ENCODE results near the gene ABCG5.

Gene ABCG5

DNA sequence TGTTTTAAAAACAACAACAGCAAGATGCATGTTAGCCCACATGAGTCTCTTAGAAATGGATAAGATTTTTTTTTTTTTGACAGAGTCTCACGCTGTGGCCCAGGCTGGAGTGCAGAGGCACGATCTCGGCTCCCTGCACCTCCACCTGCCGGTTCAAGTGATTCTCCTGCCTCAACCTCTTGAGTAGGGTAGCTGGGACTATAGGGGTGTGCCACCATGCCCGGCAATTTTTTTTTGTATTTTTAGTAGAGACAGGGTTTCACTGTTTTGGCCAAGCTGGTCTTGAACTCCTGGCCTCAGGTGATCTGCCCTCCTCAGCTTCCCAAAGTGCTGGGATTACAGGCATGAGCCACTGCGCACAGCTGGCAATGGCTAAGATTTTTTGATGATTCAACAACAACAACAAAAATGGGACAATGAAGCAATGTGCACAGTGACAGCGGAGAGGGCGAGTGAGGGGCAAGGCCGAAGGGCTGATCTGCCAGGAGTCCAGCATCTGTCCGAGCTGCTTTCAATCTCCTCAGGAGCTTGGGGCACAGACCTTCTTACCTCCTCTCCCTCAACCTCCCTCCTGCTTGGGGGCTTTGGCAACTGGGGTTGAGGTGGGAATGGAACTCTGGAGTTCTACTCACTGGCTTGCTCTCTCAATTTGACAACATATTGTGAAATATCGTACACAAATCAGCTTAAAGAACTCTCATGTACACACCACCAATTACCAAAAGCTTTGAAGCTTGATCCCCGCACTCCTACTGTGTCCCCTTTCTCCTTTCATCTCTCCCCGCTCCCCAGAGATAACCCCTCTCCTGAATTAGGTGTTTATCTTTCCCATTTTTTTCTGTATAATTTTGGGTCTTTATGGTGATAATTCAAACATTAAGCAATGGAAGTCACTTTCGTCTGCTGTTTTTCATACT lies 3.6 kb upstream of the ABCG5 start:
- DNase-seq (ENCODE audit: low spot score): peak; percentile 2

GRCh38 chr2:43840965-43841364 lies 2.3 kb upstream of the ABCG5 start:
- peak; percentile 12 for DNase-seq (ENCODE audit: low spot score)

DNA sequence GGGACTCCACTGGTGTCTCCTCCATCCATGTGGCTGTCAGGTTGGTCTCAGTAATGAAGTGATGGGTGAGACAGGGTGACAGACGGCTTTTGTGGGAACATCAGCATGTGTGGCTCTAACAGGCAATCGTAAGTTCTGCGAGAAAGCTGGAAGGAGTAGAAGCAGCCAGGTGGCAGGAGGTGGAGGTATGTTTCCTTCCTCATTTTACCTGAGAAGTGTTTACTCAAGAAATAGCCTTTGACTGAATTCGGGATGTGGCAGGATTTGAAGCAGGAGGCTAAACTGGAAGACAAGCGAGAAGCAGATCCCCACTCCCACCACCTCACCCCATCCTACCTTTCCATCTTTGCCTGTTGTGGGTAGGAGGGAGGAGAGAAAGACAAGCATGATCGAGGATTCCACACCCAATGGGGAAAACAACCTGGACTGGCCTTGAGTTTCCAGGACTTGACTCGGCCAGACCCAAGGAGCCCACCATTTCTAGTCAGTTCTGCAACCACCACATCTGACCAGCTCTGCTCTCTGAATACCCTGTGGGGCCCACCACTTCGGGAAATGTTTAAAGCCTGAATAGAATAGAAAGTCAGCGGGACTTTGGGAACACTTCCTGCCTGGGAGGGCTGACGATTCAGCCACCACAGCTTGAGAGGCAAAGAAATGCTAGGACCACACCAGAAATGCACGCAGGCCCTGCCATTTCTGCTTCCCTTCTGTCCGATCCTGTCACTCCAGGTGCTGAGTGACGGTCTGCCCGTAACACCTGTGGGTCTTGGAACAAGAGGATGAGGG lies 1.3 kb upstream of the ABCG5 start:
- DNase-seq (ENCODE audit: low spot score): peak; percentile 4

DNA sequence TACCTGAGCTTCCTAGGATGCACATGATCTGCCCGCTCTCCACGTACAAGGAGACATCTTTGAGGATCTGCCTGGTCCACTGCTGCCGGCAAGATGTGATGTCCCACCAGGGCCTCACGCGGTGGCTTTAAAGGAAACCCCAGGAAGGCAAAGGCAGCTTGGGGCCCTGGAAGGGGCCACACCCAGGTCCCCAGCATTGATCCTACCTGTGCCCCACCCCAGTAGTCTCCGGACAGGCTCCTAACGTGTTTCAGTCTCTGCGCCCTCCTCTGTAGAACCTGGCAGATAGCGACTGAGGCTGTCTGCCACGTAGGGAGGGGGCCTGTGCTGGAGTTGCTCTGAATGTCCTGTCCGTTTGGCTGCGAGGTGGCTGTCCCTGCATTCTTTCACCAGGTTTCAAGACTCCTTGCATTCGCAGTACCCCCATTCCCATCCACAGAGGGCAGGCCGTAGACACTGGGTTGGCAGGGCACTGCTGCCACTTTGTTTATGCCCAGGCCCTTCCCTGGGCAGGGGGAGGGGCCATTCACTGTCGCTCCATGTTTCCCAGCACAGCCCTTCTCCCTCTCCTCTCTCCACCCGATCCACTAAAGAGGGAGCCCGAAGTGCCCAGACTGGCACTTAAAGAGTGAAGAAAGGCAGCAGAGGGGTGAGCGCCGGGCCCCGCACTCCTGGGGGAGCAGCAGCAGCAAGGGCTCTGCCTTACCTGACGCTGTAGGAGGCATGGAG lies 644 bp downstream of the ABCG5 start:
- DNase-seq (ENCODE audit: low spot score): peak; percentile 2

DNA sequence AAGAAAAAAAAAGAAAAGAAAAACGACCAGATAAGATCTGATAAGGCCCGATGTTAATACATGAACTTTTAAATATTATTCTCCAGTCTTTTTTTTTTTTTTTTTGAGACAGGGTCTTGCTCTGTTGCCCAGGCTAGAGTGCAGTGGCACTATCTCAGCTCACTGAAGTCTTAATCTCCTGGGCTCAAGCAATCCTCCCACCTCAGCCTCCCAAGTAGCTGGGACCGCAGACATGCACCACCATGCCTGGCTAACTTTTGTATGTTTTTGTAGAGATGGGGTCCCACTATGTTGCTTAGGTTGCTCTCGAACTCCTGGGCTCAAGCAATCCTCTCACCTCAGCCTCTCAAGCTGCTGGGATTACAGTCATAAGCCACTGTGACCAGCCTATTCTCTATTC lies 1.6 kb downstream of the ABCG5 start:
- no peak for DNase-seq (ENCODE audit: low spot score)

- DNase-seq (ENCODE audit: low spot score): no peak
Observed at GRCh38 chr2:43832457-43832856, 6.2 kb downstream of the ABCG5 start.

DNA sequence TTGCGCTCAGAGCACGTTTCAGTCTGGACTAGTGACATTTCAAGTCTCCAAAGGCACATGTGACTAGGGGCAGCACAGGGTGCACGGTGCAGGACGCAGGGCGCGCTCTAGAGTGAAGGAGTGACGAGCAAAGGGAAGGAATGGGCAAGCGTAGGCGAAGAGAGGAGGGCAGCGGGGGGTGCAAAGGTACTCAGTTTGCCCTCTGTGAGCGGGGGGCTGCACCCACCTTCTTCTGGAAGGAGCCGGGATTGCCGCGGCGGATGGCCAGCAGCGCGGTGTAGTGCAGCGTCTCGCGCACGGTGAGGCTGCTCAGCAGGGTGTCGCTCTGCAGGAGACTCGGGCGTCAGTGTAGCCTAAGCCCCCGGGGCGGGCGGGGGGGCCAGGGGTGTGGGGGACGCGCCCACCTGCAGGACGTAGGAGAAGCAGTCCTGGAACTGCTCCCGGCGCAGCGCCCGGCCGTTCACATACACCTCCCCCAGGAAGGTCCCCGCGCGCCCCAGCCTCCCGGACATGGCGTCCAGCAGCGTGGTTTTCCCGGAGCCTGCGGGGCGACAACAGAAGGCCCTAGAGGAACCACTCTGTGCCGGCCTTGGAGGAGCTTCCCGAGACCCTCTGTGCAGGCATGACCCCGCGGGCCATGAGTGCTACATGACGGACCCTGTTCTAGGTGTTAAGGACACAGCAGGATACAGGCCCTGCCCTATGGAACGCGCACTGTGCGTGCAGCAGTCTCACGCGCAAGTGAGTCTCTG lies 6.9 kb downstream of the ABCG5 start:
- DNase-seq (ENCODE audit: low spot score): no peak

DNA sequence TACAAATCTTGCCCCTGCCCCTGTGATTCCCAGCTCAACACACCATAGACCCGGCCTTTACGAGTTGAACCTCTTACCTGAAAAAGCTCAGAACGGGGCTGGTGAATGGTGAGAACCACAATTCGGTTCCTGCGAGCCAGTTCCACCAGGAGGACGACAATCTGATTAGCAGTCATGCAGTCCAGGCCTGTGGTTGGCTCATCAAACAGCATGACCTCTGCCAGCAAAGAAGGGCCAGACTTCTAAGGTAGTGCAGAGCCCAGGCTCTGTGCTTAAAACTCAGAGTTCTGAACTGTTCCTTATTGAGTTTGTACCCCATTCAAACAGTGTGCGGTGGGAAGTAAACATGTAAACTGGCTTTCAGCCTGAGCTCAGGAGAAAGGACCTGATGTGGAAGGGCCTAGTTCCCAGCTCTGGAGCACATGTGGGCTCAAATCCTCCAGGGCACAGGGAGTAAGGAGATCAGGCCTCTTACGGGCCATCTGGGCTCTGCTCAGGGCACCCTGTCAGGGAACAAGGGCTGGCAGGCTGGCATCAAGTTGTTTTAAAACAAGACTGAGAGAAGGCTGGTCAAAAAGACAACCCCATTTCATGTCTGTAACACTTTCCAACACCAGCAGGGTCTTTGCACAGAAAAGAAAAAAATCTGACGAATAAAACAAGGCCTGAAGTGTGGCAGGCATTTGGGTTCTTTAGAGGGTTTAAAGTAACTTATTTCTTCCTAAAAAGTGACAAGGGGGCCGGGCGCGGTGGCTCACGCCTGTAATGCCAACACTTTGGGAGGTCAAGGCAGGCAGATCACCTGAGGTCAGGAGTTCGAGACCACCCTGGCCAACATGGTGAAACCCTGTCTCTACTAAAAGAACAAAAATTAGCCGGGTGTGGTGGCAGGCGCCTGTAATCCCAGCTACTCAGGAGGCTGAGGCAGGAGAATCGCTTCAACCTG lies 12.1 kb downstream of the ABCG5 start:
- DNase-seq (ENCODE audit: low spot score): no peak

DNA sequence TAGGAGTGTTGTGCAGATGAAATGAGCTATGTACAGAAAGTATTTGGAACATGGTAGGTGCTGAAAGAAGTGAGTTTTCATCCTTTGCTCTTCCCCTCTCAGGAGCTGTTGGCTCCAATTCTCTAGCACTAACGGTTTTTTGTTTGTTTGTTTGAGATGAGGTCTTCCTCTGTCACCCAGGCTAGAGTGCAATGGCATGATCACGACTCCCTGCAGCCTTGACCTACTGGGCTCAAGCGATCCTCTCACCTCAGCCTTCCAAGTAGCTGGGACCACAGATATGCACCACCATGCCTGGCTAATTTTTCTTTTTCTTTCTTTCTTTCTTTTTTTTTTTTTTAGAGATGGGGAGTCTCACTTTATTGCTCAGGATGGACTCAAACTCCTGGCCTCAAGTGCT lies 12.8 kb downstream of the ABCG5 start:
- DNase-seq (ENCODE audit: low spot score): no peak

DNA sequence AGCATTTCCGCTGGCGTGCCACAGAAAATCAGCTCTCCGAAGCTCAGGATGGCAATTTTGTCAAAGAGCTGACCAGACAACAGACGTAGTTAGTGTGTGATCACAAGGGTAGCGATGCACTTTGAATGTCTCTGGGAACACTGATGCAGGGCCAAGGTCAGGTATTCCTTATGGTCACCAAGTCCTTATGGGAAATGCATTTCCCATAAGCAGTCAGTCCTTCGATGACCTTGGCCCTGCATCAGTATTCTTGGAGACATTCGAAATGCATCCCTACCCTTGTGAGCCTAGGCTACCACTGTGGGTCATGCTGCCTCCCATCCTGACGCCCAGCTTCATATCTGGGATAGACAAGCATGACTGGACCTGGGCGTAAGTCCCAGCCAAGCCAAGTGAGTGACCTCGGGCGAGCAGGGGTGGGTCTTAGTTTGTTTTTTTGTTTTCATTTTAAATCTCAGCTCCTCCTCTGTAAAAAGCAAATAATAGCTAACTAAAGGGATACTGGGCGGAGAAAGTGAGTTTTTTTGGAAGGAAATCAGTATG lies 13.6 kb downstream of the ABCG5 start:
- DNase-seq (ENCODE audit: low spot score): no peak

DNA sequence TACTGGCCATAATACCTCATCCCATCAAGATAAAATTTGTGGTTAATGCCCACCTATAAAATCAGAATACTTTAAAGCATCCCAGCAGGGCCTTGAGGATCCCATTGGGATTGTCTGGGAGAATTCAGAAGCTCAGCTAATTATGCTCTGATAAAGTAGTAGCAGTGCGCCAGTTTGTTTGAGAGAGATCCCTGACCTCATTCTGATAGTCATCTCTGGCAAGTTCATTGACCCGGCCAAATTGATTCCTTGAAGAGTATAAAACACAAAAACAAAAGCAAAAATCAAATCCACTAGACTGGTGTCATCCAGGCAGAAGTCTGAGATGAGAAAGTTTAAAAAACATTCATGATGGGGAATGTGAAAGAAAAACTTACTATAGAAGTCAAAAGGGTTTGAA lies 14.1 kb downstream of the ABCG5 start:
- no peak for DNase-seq (ENCODE audit: low spot score)

DNA sequence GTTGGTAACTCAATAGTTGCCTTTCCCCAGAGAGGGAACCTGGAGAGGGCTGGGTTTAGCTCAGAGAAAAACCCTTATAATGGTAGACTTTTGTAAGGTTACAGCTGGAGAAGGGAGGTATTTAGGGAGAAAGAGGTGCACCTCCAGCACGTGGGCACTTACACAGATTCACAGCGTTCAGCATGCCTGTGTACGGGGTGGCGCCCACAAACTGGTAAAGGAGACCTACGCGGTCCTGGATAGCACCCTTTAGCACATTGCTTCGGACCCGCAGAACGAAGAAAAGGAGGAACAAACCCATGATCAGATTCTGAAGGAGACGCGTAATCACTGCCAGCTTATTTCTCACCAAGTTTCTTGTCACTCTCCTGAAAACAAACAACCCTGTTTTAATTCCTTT lies 14.9 kb downstream of the ABCG5 start:
- no peak for DNase-seq (ENCODE audit: low spot score)

GRCh38 chr2:43822839-43823238 lies 15.8 kb downstream of the ABCG5 start:
- DNase-seq (ENCODE audit: low spot score): no peak

GRCh38 chr2:43819491-43820163 lies 19.0 kb downstream of the ABCG5 start:
- no peak for DNase-seq (ENCODE audit: low spot score)

- DNase-seq (ENCODE audit: low spot score): no peak
Observed at GRCh38 chr2:43818761-43819160, 19.9 kb downstream of the ABCG5 start.

DNA sequence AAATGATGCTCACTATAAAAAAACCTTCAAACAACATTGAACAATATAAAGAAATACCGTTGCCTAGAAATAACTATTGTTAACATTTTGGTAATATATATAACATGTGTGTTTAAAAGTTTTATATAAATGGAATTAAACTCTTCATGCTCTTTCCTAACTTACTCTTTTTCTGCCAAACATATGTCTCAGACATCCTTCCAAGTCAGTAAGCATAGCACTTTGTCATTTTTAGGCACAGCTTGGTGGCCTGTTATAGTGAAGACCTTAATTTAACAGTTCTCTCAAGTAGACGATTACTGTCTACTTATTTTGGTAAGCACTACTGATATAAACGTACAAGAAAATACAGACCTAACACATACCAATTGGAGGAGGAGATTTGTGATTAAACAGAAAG lies 23.9 kb downstream of the ABCG5 start:
- no peak for DNase-seq (ENCODE audit: low spot score)

DNA sequence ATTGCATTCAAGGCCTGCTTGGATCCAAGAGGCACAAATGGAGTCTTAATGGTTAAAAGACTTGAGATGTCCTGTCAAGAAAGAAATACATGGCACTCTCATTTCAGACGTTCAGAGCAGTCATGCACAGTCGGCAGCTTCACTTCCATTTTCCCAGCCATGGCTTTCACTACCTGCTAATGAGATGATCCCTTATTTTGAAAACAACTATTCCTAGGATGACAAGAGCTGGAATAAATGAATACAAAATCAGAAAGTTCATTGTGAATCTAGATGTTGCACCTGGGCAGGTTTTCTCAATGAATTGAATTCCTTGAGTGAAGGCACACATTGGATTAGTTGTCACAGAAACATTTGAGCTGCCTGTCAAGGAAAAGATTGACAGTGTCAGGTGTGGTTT lies 25.7 kb downstream of the ABCG5 start:
- no peak for DNase-seq (ENCODE audit: low spot score)

DNA sequence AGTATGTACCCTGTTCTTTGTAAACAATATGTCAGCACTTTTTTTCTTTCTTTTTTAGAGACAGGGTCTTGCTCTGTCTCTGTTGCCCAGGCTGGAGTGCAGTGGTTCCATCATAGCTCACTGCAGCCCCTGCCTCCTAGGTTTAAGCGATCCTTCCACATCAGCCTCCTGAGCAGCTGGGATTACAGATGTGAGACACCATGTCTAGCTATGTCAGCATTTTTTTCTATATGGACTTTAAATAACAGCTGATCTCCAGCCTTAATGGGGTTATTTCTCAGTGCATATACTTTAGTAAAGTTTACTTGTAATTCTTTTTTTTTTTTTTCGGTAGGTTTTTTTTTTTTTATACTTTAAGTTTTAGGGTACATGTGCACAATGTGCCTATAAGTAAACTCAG lies 26.6 kb downstream of the ABCG5 start:
- no peak for DNase-seq (ENCODE audit: low spot score)

GRCh38 chr2:43810888-43811287 lies 27.8 kb downstream of the ABCG5 start:
- no peak for DNase-seq (ENCODE audit: low spot score)

- no peak for DNase-seq (ENCODE audit: low spot score)
Observed at GRCh38 chr2:43810452-43810851, 28.2 kb downstream of the ABCG5 start.
